Measurements from ENCODE around the gene JHY. TPM values are rescaled to one million over a fixed set of nuclear protein-coding genes. Genes with fewer than 3 reads are reported as not detected.

The JHY gene
- polyA plus RNA-seq, 2 donors: 0.77 to 0.82 TPM

DNA sequence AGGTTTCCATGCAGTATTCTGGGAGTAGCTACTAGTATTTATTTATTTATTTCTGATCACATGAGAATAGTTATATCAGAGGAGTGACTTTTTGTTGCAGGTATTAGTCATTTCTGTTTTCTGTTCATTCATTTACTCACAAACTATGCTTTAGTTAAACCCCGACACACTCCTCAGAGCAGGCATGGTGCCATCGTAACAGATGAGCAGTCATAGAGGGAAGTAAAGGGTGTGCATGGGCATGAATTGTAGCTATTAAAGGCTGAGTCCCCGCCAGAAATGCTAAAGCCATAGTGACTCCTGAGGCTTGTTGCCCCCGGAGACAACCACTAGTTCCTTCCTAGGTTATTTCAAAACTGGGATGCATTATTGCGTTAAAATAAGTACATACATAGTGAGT is 10.6 kb downstream of the JHY start:
- no peaks in the 10 kb centered on the region for H3K9me3 ChIP-seq (ENCODE audit: control insufficient read depth in 2 of 2, insufficient read depth in 1 of 2, low read depth in 1 of 2, low read length in 1 of 2)
- no peak overlapping the region for H3K27ac ChIP-seq (ENCODE audit: low read depth in 2 of 2, low read length in 1 of 2)
- 71 to 84% methylated on average over 5 of the region's 5 CpGs for WGBS, 2 donors
- no peaks in the 10 kb centered on the region for H3K4me1 ChIP-seq (ENCODE audit: control insufficient read depth in 2 of 2, insufficient read depth in 2 of 2, low read length in 1 of 2)
- no peaks in the 10 kb centered on the region for H3K27me3 ChIP-seq (ENCODE audit: control insufficient read depth in 1 of 2, insufficient read depth in 2 of 2, low read length in 2 of 2)
- no peaks in the 10 kb centered on the region for H3K36me3 ChIP-seq (ENCODE audit: control insufficient read depth in 2 of 2, insufficient read depth in 2 of 2, low read length in 1 of 2)
- no peak overlapping the region for H3K4me3 ChIP-seq (ENCODE audit: low read depth in 1 of 2, low read length in 2 of 2)

- no peaks in the 10 kb centered on the region for H3K4me1 ChIP-seq (ENCODE audit: control insufficient read depth in 2 of 2, insufficient read depth in 2 of 2, low read length in 1 of 2)
- H3K27me3 ChIP-seq (ENCODE audit: control insufficient read depth in 1 of 2, insufficient read depth in 2 of 2, low read length in 2 of 2): no peaks in the 10 kb centered on the region
- no peak overlapping the region for H3K27ac ChIP-seq (ENCODE audit: low read depth in 2 of 2, low read length in 1 of 2)
- no peaks in the 10 kb centered on the region for H3K9me3 ChIP-seq (ENCODE audit: control insufficient read depth in 2 of 2, insufficient read depth in 1 of 2, low read depth in 1 of 2, low read length in 1 of 2)
- no peaks in the 10 kb centered on the region for H3K36me3 ChIP-seq (ENCODE audit: control insufficient read depth in 2 of 2, insufficient read depth in 2 of 2, low read length in 1 of 2)
- no peak overlapping the region for H3K4me3 ChIP-seq (ENCODE audit: low read depth in 1 of 2, low read length in 2 of 2)
- WGBS, 2 donors: 90 to 94% methylated on average over 2 of the region's 2 CpGs
Measured at GRCh38 chr11:122895563-122895962, 13.0 kb downstream of the JHY start.

DNA sequence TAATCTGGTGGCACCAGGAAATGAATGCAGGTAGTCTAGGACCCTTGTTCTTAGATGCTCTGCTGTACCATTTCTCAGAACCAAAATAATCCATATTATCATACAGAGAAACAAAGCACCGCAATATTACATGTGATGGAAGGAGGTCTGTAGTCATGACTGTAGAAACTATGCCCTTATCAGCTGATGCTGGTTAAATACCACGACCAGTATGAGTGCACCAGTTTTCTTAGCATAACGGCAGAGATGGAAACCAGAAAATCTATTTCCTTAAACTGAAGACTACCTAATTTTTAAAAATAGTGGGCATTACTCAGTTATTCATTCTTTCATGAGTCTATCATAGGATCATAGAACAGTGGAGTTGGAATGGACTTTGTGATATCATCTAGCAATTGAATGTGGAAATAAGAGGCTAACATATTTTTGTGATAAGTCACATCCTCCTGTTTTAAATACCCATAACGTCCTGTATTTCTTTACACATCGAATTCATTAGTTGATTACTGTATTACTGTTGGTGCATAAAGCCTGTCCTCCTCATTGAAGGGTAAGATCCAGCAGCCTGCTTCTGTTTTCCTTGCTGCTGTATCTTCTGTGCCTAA is 15.1 kb downstream of the JHY start:
- Histone ChIP-seq H3K9me3 (ENCODE audit: control insufficient read depth in 2 of 2, insufficient read depth in 1 of 2, low read depth in 1 of 2, low read length in 1 of 2) (no peaks in the 10 kb centered on the region), H3K4me3 (ENCODE audit: low read depth in 1 of 2, low read length in 2 of 2) (no peak overlapping the region), H3K4me1 (ENCODE audit: control insufficient read depth in 2 of 2, insufficient read depth in 2 of 2, low read length in 1 of 2) (no peaks in the 10 kb centered on the region), H3K36me3 (ENCODE audit: control insufficient read depth in 2 of 2, insufficient read depth in 2 of 2, low read length in 1 of 2) (no peaks in the 10 kb centered on the region), H3K27ac (ENCODE audit: low read depth in 2 of 2, low read length in 1 of 2) (no peak overlapping the region), H3K27me3 (ENCODE audit: control insufficient read depth in 1 of 2, insufficient read depth in 2 of 2, low read length in 2 of 2) (no peaks in the 10 kb centered on the region)
- WGBS, 2 donors: 80 to 84% methylated on average over 5 of the region's 5 CpGs

GRCh38 chr11:122898799-122899198 is 16.2 kb downstream of the JHY start:
- 75 to 79% methylated on average over 6 of the region's 6 CpGs for WGBS, 2 donors
- Histone ChIP-seq H3K27me3 (ENCODE audit: control insufficient read depth in 1 of 2, insufficient read depth in 2 of 2, low read length in 2 of 2) (no peaks in the 10 kb centered on the region), H3K27ac (ENCODE audit: low read depth in 2 of 2, low read length in 1 of 2) (no peak overlapping the region)

DNA sequence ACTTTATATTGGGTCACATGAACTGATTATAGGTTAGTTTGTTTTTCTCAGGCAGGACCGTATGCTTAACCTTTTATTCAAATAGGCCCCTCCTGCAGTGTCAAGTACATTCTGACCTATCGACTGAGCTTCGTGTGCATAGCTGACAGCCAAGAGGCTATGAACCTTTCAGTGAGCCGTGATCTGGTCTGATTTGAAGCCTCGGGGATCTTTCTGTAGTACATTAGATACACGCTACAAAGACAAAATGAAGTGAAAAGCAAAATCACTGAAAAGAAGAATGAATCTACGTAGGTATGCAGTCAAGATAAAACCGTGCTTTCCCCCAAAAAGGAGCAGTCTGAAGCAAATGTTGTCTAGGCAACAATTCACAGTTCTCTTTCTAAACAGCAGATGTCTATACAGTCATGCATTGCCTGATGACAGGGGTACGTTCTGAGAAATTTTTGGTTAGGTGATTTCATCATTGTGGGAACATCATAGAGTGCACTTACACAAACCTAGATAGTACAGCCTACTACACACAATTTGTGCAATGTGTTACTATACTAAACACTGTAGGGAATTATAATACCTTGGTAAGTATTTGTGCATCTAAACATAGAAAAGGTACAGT is 18.1 kb downstream of the JHY start:
- Histone ChIP-seq H3K36me3 (ENCODE audit: control insufficient read depth in 2 of 2, insufficient read depth in 2 of 2, low read length in 1 of 2) (no peaks in the 10 kb centered on the region), H3K4me1 (ENCODE audit: control insufficient read depth in 2 of 2, insufficient read depth in 2 of 2, low read length in 1 of 2) (no peaks in the 10 kb centered on the region), H3K4me3 (ENCODE audit: low read depth in 1 of 2, low read length in 2 of 2) (no peak overlapping the region), H3K27me3 (ENCODE audit: control insufficient read depth in 1 of 2, insufficient read depth in 2 of 2, low read length in 2 of 2) (no peaks in the 10 kb centered on the region), H3K27ac (ENCODE audit: low read depth in 2 of 2, low read length in 1 of 2) (no peak overlapping the region), H3K9me3 (ENCODE audit: control insufficient read depth in 2 of 2, insufficient read depth in 1 of 2, low read depth in 1 of 2, low read length in 1 of 2) (no peaks in the 10 kb centered on the region)
- 76 to 90% methylated on average over 9 of the region's 9 CpGs for WGBS, 2 donors

More at GRCh38 chr11:122898799-122899198, 16.2 kb downstream of the JHY start:
- H3K36me3 ChIP-seq (ENCODE audit: control insufficient read depth in 2 of 2, insufficient read depth in 2 of 2, low read length in 1 of 2): no peaks in the 10 kb centered on the region
- H3K9me3 ChIP-seq (ENCODE audit: control insufficient read depth in 2 of 2, insufficient read depth in 1 of 2, low read depth in 1 of 2, low read length in 1 of 2): no peaks in the 10 kb centered on the region
- H3K4me1 ChIP-seq (ENCODE audit: control insufficient read depth in 2 of 2, insufficient read depth in 2 of 2, low read length in 1 of 2): no peaks in the 10 kb centered on the region
- no peak overlapping the region for H3K4me3 ChIP-seq (ENCODE audit: low read depth in 1 of 2, low read length in 2 of 2)

DNA sequence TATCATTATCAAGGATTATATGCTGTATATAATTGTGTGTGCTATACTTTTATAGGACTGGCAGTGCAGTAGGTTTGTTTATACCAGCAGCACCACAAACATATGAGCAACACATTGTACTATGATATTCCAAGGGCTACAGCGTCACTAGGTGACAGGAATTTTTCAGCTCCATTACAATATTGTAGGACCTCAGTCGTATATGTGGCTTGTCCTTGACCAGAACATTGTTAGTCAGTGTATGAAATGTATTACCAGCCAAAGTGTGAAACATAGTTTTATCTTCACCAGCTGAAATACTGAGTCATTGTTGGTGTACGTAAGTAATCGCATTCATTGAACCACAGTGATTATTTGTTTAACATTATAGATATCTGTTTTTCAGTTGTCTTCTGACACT is 20.4 kb downstream of the JHY start:
- WGBS, 2 donors: 92 to 93% methylated on average over 4 of the region's 4 CpGs
- H3K9me3 ChIP-seq (ENCODE audit: control insufficient read depth in 2 of 2, insufficient read depth in 1 of 2, low read depth in 1 of 2, low read length in 1 of 2): no peaks in the 10 kb centered on the region
- H3K27me3 ChIP-seq (ENCODE audit: control insufficient read depth in 1 of 2, insufficient read depth in 2 of 2, low read length in 2 of 2): no peaks in the 10 kb centered on the region
- no peak overlapping the region for H3K4me3 ChIP-seq (ENCODE audit: low read depth in 1 of 2, low read length in 2 of 2)
- no peaks in the 10 kb centered on the region for H3K4me1 ChIP-seq (ENCODE audit: control insufficient read depth in 2 of 2, insufficient read depth in 2 of 2, low read length in 1 of 2)
- no peak overlapping the region for H3K27ac ChIP-seq (ENCODE audit: low read depth in 2 of 2, low read length in 1 of 2)
- H3K36me3 ChIP-seq (ENCODE audit: control insufficient read depth in 2 of 2, insufficient read depth in 2 of 2, low read length in 1 of 2): no peaks in the 10 kb centered on the region

- H3K4me1 ChIP-seq (ENCODE audit: control insufficient read depth in 2 of 2, insufficient read depth in 2 of 2, low read length in 1 of 2): no peaks in the 10 kb centered on the region
- no peak overlapping the region for H3K27ac ChIP-seq (ENCODE audit: low read depth in 2 of 2, low read length in 1 of 2)
- no peak overlapping the region for H3K4me3 ChIP-seq (ENCODE audit: low read depth in 1 of 2, low read length in 2 of 2)
- no peaks in the 10 kb centered on the region for H3K27me3 ChIP-seq (ENCODE audit: control insufficient read depth in 1 of 2, insufficient read depth in 2 of 2, low read length in 2 of 2)
- 63 to 66% methylated on average over 4 of the region's 4 CpGs for WGBS, 2 donors
- no peaks in the 10 kb centered on the region for H3K36me3 ChIP-seq (ENCODE audit: control insufficient read depth in 2 of 2, insufficient read depth in 2 of 2, low read length in 1 of 2)
- H3K9me3 ChIP-seq (ENCODE audit: control insufficient read depth in 2 of 2, insufficient read depth in 1 of 2, low read depth in 1 of 2, low read length in 1 of 2): no peaks in the 10 kb centered on the region
Measured at GRCh38 chr11:122910775-122911174, 28.2 kb downstream of the JHY start.

- Histone ChIP-seq H3K27me3 (ENCODE audit: control insufficient read depth in 1 of 2, insufficient read depth in 2 of 2, low read length in 2 of 2) (no peaks in the 10 kb centered on the region), H3K4me1 (ENCODE audit: control insufficient read depth in 2 of 2, insufficient read depth in 2 of 2, low read length in 1 of 2) (no peaks in the 10 kb centered on the region), H3K9me3 (ENCODE audit: control insufficient read depth in 2 of 2, insufficient read depth in 1 of 2, low read depth in 1 of 2, low read length in 1 of 2) (no peaks in the 10 kb centered on the region), H3K36me3 (ENCODE audit: control insufficient read depth in 2 of 2, insufficient read depth in 2 of 2, low read length in 1 of 2) (no peaks in the 10 kb centered on the region), H3K4me3 (ENCODE audit: low read depth in 1 of 2, low read length in 2 of 2) (no peak overlapping the region), H3K27ac (ENCODE audit: low read depth in 2 of 2, low read length in 1 of 2) (no peak overlapping the region)
- 63 to 64% methylated on average over 1 of the region's 1 CpG for WGBS, 2 donors
Measured at GRCh38 chr11:122917311-122917710, 34.8 kb downstream of the JHY start.

- Histone ChIP-seq H3K27me3 (ENCODE audit: control insufficient read depth in 1 of 2, insufficient read depth in 2 of 2, low read length in 2 of 2) (no peaks in the 10 kb centered on the region), H3K4me3 (ENCODE audit: low read depth in 1 of 2, low read length in 2 of 2) (no peak overlapping the region), H3K9me3 (ENCODE audit: control insufficient read depth in 2 of 2, insufficient read depth in 1 of 2, low read depth in 1 of 2, low read length in 1 of 2) (no peaks in the 10 kb centered on the region), H3K27ac (ENCODE audit: low read depth in 2 of 2, low read length in 1 of 2) (no peak overlapping the region), H3K4me1 (ENCODE audit: control insufficient read depth in 2 of 2, insufficient read depth in 2 of 2, low read length in 1 of 2) (no peaks in the 10 kb centered on the region), H3K36me3 (ENCODE audit: control insufficient read depth in 2 of 2, insufficient read depth in 2 of 2, low read length in 1 of 2) (no peaks in the 10 kb centered on the region)
- 91 to 94% methylated on average over 7 of the region's 7 CpGs for WGBS, 2 donors
Measured at GRCh38 chr11:122918734-122919133, 36.2 kb downstream of the JHY start.

- 82 to 90% methylated on average over 5 of the region's 5 CpGs for WGBS, 2 donors
- Histone ChIP-seq H3K4me3 (ENCODE audit: low read depth in 1 of 2, low read length in 2 of 2) (no peak overlapping the region), H3K27ac (ENCODE audit: low read depth in 2 of 2, low read length in 1 of 2) (no peak overlapping the region)
Measured at GRCh38 chr11:122920579-122920978, 38.0 kb downstream of the JHY start.

More at GRCh38 chr11:122920579-122920978, 38.0 kb downstream of the JHY start:
- Histone ChIP-seq H3K9me3 (ENCODE audit: control insufficient read depth in 2 of 2, insufficient read depth in 1 of 2, low read depth in 1 of 2, low read length in 1 of 2) (no peaks in the 10 kb centered on the region), H3K4me1 (ENCODE audit: control insufficient read depth in 2 of 2, insufficient read depth in 2 of 2, low read length in 1 of 2) (no peaks in the 10 kb centered on the region), H3K36me3 (ENCODE audit: control insufficient read depth in 2 of 2, insufficient read depth in 2 of 2, low read length in 1 of 2) (no peaks in the 10 kb centered on the region), H3K27me3 (ENCODE audit: control insufficient read depth in 1 of 2, insufficient read depth in 2 of 2, low read length in 2 of 2) (no peaks in the 10 kb centered on the region)
